ENCODE data around the gene PLA2G12B. TPM values are rescaled to one million over a fixed set of nuclear protein-coding genes. Genes with fewer than 3 reads are reported as not detected.
"Not testable (repeated sequence)": the region's sequence is repeated elsewhere in the genome, so short reads cannot be mapped to it uniquely, and the experiment has no call there.

Gene PLA2G12B
- total RNA-seq, 1 experiment from 2014 or later: not detected

DNA sequence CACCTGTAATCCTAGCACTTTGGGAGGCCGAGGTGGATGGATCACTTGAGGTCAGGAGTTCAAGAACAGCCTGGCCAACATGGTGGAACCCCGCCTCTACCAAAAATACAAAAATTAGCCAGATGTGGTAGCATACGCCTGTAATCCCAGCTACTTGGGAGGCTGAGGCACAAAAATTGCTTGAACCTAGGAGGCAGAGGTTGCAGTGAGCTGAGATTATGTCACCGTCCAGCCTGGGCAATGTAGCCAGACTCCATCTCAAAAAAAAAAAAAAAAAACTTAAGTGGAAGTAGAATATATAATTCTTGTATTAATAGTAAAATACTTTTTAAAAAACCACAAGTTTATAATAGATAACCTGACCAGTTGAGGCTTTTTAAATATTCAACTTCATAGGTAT lies 30.0 kb upstream of the PLA2G12B start:
- H3K4me1 Mint-ChIP-seq (ENCODE audit: insufficient read depth, unreplicated experiment); CTCF ChIA-PET; H3K4me3 Mint-ChIP-seq (ENCODE audit: unreplicated experiment); intact Hi-C loops (cut with micrococcal nuclease); BruUV-seq (replicated peaks); H3K9me3 Mint-ChIP-seq (ENCODE audit: unreplicated experiment); H3K36me3 Mint-ChIP-seq (ENCODE audit: insufficient read depth, unreplicated experiment); DNase-seq (ENCODE audit: unreplicated experiment); H3K27ac Mint-ChIP-seq (ENCODE audit: low read depth, unreplicated experiment); H3K27me3 Mint-ChIP-seq (ENCODE audit: insufficient read depth, unreplicated experiment); POLR2A ChIA-PET: not testable (repeated sequence)

GRCh38 chr10:72981882-72982529 lies 27.4 kb upstream of the PLA2G12B start:
- no peak overlapping the region for H3K27ac Mint-ChIP-seq (ENCODE audit: low read depth, unreplicated experiment)
- no peaks in the 10 kb centered on the region for H3K36me3 Mint-ChIP-seq (ENCODE audit: insufficient read depth, unreplicated experiment)
- intact Hi-C loops (cut with micrococcal nuclease): no loop called here
- H3K4me3 Mint-ChIP-seq (ENCODE audit: unreplicated experiment): no peak overlapping the region
- DNase-seq (ENCODE audit: unreplicated experiment): peak; percentile 34
- peaks cover 34% of the 10 kb centered on the region for H3K9me3 Mint-ChIP-seq (ENCODE audit: unreplicated experiment)
- TF ChIP-seq, protein P1, sequence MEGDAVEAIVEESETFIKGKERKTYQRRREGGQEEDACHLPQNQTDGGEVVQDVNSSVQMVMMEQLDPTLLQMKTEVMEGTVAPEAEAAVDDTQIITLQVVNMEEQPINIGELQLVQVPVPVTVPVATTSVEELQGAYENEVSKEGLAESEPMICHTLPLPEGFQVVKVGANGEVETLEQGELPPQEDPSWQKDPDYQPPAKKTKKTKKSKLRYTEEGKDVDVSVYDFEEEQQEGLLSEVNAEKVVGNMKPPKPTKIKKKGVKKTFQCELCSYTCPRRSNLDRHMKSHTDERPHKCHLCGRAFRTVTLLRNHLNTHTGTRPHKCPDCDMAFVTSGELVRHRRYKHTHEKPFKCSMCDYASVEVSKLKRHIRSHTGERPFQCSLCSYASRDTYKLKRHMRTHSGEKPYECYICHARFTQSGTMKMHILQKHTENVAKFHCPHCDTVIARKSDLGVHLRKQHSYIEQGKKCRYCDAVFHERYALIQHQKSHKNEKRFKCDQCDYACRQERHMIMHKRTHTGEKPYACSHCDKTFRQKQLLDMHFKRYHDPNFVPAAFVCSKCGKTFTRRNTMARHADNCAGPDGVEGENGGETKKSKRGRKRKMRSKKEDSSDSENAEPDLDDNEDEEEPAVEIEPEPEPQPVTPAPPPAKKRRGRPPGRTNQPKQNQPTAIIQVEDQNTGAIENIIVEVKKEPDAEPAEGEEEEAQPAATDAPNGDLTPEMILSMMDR (IDR thresholded peaks at IDR 0.05; ENCODE audit: unreplicated experiment): no peak
- no TSS peak for BruUV-seq (replicated peaks)
- ChIA-PET POLR2A (no interaction called here), CTCF (no interaction called here)
- H3K4me1 Mint-ChIP-seq (ENCODE audit: insufficient read depth, unreplicated experiment): peaks cover 6% of the 10 kb centered on the region
- H3K27me3 Mint-ChIP-seq (ENCODE audit: insufficient read depth, unreplicated experiment): no peaks in the 10 kb centered on the region

DNA sequence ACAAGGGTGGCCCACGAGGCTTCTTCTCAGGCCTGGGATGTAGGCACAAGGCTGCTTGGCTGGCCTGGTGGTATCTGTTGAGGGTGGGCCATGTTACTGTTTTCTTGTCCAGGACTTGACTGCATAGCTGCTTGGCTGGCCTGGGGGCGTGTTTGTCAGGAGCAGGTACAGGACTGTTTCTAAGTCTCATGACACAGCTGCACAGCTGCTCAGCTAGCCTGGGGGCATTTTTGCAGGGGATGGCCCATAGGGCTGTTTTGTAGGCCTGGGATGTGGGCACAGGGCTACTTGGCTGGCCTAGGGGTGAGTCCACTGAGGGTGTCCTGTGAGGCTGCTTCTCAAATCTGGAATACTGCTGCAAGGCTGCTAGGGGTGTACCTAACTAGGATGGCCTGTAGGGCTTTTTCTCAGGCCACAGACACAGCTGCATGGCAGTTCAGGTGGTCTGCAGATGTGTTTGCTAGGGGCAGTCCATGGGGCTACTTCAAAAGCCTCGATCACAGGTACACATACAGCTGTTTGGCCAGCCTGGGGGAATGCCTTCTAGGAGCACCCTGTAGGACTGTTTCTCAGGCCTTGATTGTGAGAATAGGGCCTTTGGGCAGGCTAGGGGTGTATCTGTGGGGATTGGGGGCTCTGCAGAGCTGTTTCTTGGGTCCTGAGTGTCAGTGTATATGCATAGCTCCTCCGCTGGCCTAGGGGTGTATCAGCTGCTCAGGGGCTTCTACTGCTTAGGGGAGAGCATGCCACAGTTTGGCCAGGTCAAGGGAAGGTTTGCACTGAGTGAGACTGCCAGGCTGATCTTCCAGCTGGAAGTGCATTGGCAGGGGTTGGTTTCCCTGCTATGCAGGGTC lies 26.6 kb upstream of the PLA2G12B start:
- H3K36me3 Mint-ChIP-seq (ENCODE audit: insufficient read depth, unreplicated experiment): no peaks in the 10 kb centered on the region
- BruUV-seq (replicated peaks): no TSS peak
- POLR2A ChIA-PET: interaction anchor here (0.6 kb wide), 1 partner anchor 121 kb away, joined by 3 read pairs; no protein-coding TSS in a partner anchor

GRCh38 chr10:72980348-72980747 lies 25.7 kb upstream of the PLA2G12B start:
- H3K27ac Mint-ChIP-seq (ENCODE audit: low read depth, unreplicated experiment): no peak overlapping the region
- no peaks in the 10 kb centered on the region for H3K27me3 Mint-ChIP-seq (ENCODE audit: insufficient read depth, unreplicated experiment)
- peaks cover 45% of the 10 kb centered on the region for H3K9me3 Mint-ChIP-seq (ENCODE audit: unreplicated experiment)
- CTCF ChIA-PET: no interaction called here
- peaks cover 6% of the 10 kb centered on the region for H3K4me1 Mint-ChIP-seq (ENCODE audit: insufficient read depth, unreplicated experiment)
- TF ChIP-seq, protein P1 (IDR thresholded peaks at IDR 0.05; ENCODE audit: unreplicated experiment): no peak
- H3K4me3 Mint-ChIP-seq (ENCODE audit: unreplicated experiment): no peak overlapping the region
- POLR2A ChIA-PET: interaction anchor here (0.6 kb wide), 1 partner anchor 120 kb away, joined by 3 read pairs; no protein-coding TSS in a partner anchor
- BruUV-seq (replicated peaks): no TSS peak
- H3K36me3 Mint-ChIP-seq (ENCODE audit: insufficient read depth, unreplicated experiment): no peaks in the 10 kb centered on the region
- intact Hi-C loops (cut with micrococcal nuclease): no loop called here
- peak; percentile 56 for DNase-seq (ENCODE audit: unreplicated experiment)

More for the DNA sequence above, 26.6 kb upstream of the PLA2G12B start:
- peaks cover 37% of the 10 kb centered on the region for H3K9me3 Mint-ChIP-seq (ENCODE audit: unreplicated experiment)
- no peak for DNase-seq (ENCODE audit: unreplicated experiment)
- H3K27me3 Mint-ChIP-seq (ENCODE audit: insufficient read depth, unreplicated experiment): no peaks in the 10 kb centered on the region
- CTCF ChIA-PET: interaction anchor here (0.6 kb wide), 1 partner anchor 368 kb away, joined by 3 read pairs; no protein-coding TSS in a partner anchor
- peaks cover 6% of the 10 kb centered on the region for H3K4me1 Mint-ChIP-seq (ENCODE audit: insufficient read depth, unreplicated experiment)
- TF ChIP-seq, protein P1 (IDR thresholded peaks at IDR 0.05; ENCODE audit: unreplicated experiment): no peak
- H3K27ac Mint-ChIP-seq (ENCODE audit: low read depth, unreplicated experiment): no peak overlapping the region
- no peak overlapping the region for H3K4me3 Mint-ChIP-seq (ENCODE audit: unreplicated experiment)
- intact Hi-C loops (cut with micrococcal nuclease): no loop called here
